ENCODE data around the gene LAPTM4A. TPM values are rescaled to one million over a fixed set of nuclear protein-coding genes. Genes with fewer than 3 reads are reported as not detected.

LAPTM4A gene
- total and polyA plus RNA-seq, 10 of the 15 experiments (the other 5 are each of a cell fraction or from before 2014, with no cell fraction given) = 17.8 to 107 (median 45.8) TPM

- TF ChIP-seq SKIL (IDR thresholded peaks at IDR 0.05; ENCODE audit: low read depth, poor library complexity, severe bottlenecking) (no peak), FOXK2 (IDR thresholded peaks at IDR 0.05) (no peak), YY1 (IDR thresholded peaks at IDR 0.05; ENCODE audit: low read depth, low read length) (peak; percentile 21; the same call in 1 of the 2 replicates), PAX5 (IDR thresholded peaks at IDR 0.05; ENCODE audit: borderline replicate concordance, low read depth, low read length) (peak; percentile 19; the same call in 1 of the 2 replicates), KDM1A (IDR thresholded peaks at IDR 0.05; ENCODE audit: borderline replicate concordance) (no peak), TAF1 (IDR thresholded peaks at IDR 0.05; ENCODE audit: borderline replicate concordance, low read depth, low read length) (no peak), PKNOX1 (IDR thresholded peaks at IDR 0.05) (no peak), JUNB (IDR thresholded peaks at IDR 0.05) (no peak), ZSCAN29 (IDR thresholded peaks at IDR 0.05) (no peak), NR2C2 (IDR thresholded peaks at IDR 0.05; ENCODE audit: borderline replicate concordance, control insufficient read depth, insufficient read length, low read depth) (no peak), ZNF687 (IDR thresholded peaks at IDR 0.05) (peak; percentile 96), FOXM1 (IDR thresholded peaks at IDR 0.05; ENCODE audit: low read depth, low read length) (no peak), SMAD1 (IDR thresholded peaks at IDR 0.05; ENCODE audit: low read depth, partially characterized antibody) (no peak)
- TF ChIP-seq, protein P1, sequence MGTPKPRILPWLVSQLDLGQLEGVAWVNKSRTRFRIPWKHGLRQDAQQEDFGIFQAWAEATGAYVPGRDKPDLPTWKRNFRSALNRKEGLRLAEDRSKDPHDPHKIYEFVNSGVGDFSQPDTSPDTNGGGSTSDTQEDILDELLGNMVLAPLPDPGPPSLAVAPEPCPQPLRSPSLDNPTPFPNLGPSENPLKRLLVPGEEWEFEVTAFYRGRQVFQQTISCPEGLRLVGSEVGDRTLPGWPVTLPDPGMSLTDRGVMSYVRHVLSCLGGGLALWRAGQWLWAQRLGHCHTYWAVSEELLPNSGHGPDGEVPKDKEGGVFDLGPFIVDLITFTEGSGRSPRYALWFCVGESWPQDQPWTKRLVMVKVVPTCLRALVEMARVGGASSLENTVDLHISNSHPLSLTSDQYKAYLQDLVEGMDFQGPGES (IDR thresholded peaks at IDR 0.05) = no peak
- TF ChIP-seq, protein P2, sequence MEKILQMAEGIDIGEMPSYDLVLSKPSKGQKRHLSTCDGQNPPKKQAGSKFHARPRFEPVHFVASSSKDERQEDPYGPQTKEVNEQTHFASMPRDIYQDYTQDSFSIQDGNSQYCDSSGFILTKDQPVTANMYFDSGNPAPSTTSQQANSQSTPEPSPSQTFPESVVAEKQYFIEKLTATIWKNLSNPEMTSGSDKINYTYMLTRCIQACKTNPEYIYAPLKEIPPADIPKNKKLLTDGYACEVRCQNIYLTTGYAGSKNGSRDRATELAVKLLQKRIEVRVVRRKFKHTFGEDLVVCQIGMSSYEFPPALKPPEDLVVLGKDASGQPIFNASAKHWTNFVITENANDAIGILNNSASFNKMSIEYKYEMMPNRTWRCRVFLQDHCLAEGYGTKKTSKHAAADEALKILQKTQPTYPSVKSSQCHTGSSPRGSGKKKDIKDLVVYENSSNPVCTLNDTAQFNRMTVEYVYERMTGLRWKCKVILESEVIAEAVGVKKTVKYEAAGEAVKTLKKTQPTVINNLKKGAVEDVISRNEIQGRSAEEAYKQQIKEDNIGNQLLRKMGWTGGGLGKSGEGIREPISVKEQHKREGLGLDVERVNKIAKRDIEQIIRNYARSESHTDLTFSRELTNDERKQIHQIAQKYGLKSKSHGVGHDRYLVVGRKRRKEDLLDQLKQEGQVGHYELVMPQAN (conservative IDR thresholded peaks at IDR 0.05) = peak; percentile 81
- TF ChIP-seq, protein P3, sequence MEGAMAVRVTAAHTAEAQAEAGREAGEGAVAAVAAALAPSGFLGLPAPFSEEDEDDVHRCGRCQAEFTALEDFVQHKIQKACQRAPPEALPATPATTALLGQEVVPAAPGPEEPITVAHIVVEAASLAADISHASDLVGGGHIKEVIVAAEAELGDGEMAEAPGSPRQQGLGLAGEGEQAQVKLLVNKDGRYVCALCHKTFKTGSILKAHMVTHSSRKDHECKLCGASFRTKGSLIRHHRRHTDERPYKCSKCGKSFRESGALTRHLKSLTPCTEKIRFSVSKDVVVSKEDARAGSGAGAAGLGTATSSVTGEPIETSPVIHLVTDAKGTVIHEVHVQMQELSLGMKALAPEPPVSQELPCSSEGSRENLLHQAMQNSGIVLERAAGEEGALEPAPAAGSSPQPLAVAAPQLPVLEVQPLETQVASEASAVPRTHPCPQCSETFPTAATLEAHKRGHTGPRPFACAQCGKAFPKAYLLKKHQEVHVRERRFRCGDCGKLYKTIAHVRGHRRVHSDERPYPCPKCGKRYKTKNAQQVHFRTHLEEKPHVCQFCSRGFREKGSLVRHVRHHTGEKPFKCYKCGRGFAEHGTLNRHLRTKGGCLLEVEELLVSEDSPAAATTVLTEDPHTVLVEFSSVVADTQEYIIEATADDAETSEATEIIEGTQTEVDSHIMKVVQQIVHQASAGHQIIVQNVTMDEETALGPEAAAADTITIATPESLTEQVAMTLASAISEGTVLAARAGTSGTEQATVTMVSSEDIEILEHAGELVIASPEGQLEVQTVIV (IDR thresholded peaks at IDR 0.05; ENCODE audit: borderline replicate concordance, partially characterized antibody) = no peak
Observed at GRCh38 chr2:19989667-19990415, 61.6 kb downstream of the LAPTM4A start, which contains the start of gene WDR35 (continued).
